ENCODE results near the gene STARD10. TPM values are rescaled to one million over a fixed set of nuclear protein-coding genes. Genes with fewer than 3 reads are reported as not detected.

STARD10 gene
- total RNA-seq, 1 experiment from 2014 or later = 17.7 TPM

GRCh38 chr11:72726266-72727220, 67.3 kb downstream of the STARD10 start:
- DNase-seq (ENCODE audit: low read depth) = no peak

- no peak for DNase-seq (ENCODE audit: low read depth)
Observed at GRCh38 chr11:72725724-72726028, 68.2 kb downstream of the STARD10 start.

GRCh38 chr11:72724851-72725723, 68.8 kb downstream of the STARD10 start:
- peak; percentile 77 for DNase-seq (ENCODE audit: low read depth)

GRCh38 chr11:72724021-72724551, 69.8 kb downstream of the STARD10 start:
- DNase-seq (ENCODE audit: low read depth) = no peak

GRCh38 chr11:72723508-72723907, 70.3 kb downstream of the STARD10 start:
- DNase-seq (ENCODE audit: low read depth) = no peak

GRCh38 chr11:72722050-72722748, 71.6 kb downstream of the STARD10 start:
- peak; percentile 83 for DNase-seq (ENCODE audit: low read depth)

GRCh38 chr11:72721689-72722049, 72.2 kb downstream of the STARD10 start:
- DNase-seq (ENCODE audit: low read depth) = no peak

GRCh38 chr11:72721276-72721675, 72.6 kb downstream of the STARD10 start:
- DNase-seq (ENCODE audit: low read depth) = no peak

GRCh38 chr11:72720784-72721183, 73.1 kb downstream of the STARD10 start:
- no peak for DNase-seq (ENCODE audit: low read depth)

- no peak for DNase-seq (ENCODE audit: low read depth)
Observed at GRCh38 chr11:72720047-72720446, 73.8 kb downstream of the STARD10 start.

- DNase-seq (ENCODE audit: low read depth) = no peak
Observed at GRCh38 chr11:72719551-72719950, 74.3 kb downstream of the STARD10 start.

GRCh38 chr11:72719144-72719543, 74.7 kb downstream of the STARD10 start:
- DNase-seq (ENCODE audit: low read depth) = peak; percentile 66

- no peak for DNase-seq (ENCODE audit: low read depth)
Observed at GRCh38 chr11:72718101-72718501, 75.7 kb downstream of the STARD10 start.

- DNase-seq (ENCODE audit: low read depth) = no peak
Observed at GRCh38 chr11:72716788-72717435, 76.9 kb downstream of the STARD10 start.

GRCh38 chr11:72716290-72716689, 77.6 kb downstream of the STARD10 start:
- no peak for DNase-seq (ENCODE audit: low read depth)

GRCh38 chr11:72712841-72713240, 81.0 kb downstream of the STARD10 start:
- DNase-seq (ENCODE audit: low read depth) = no peak

GRCh38 chr11:72712168-72712751, 81.6 kb downstream of the STARD10 start:
- no peak for DNase-seq (ENCODE audit: low read depth)

- DNase-seq (ENCODE audit: low read depth) = no peak
Observed at GRCh38 chr11:72711141-72711540, 82.7 kb downstream of the STARD10 start.

- no peak for DNase-seq (ENCODE audit: low read depth)
Observed at GRCh38 chr11:72710278-72710677, 83.6 kb downstream of the STARD10 start.

GRCh38 chr11:72709478-72710238, 84.2 kb downstream of the STARD10 start:
- no peak for DNase-seq (ENCODE audit: low read depth)

Measured in M059J (cell line).